HG02610 (cell line): ENCODE results near the gene CDH9.

Source experiments
- ATAC-seq: cut with Tn5 transposase; IDR thresholded peaks from one replicate; pipeline ENCODE4 v1.9.1; 2021; ENCODE audit warnings: mild to moderate bottlenecking, moderate library complexity; ENCODE audit not compliant: unreplicated experiment

The CDH9 gene

DNA sequence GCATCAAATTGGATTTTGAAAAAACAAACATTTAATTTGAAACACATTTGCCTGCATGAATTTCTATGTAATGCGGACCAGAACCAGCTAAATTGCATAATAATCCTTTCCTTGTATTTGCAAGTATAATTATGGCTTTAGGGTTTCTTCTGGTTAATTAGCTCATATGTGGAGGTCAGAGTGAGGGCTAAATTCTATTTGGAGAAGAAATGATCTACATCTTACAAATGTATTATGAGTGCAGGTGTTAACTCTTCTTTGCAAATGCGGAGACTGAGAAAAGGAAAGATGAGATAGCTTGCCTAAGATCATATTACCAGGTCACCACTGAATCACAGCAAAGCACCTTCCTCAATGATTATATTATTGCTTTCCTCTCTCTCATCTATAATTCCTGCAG is 194.7 kb downstream of the CDH9 start:
- no peak for ATAC-seq

DNA sequence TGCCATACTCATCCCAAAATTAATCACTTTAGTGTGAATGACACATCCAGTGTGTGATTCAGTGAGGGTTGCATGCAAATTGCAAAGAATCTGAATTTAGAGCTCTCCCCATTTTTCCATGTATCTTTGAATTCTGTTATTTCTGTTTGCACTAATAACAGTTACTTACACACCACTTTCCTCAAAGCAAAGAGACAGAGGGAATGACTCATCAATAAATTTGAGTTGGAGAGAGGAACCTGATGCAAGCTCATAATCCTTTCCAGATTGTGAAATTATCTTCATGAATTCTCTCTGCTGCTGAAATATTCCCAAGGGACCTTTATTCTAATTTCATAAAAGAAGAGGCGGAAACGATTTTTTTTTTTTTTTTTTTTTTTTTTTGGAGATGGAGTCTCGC is 204.8 kb downstream of the CDH9 start:
- ATAC-seq: no peak
